ENCODE data around the gene GPR173. TPM values are rescaled to one million over a fixed set of nuclear protein-coding genes. Genes with fewer than 3 reads are reported as not detected.
A peak's percentile ranks its signal among the peaks of the same experiment; 100 is the strongest.

The GPR173 gene
- total and polyA plus RNA-seq, 9 of the 15 experiments (the other 6 are each of a cell fraction or from before 2014, with no cell fraction given): 0.01 TPM; not detected in 8

DNA sequence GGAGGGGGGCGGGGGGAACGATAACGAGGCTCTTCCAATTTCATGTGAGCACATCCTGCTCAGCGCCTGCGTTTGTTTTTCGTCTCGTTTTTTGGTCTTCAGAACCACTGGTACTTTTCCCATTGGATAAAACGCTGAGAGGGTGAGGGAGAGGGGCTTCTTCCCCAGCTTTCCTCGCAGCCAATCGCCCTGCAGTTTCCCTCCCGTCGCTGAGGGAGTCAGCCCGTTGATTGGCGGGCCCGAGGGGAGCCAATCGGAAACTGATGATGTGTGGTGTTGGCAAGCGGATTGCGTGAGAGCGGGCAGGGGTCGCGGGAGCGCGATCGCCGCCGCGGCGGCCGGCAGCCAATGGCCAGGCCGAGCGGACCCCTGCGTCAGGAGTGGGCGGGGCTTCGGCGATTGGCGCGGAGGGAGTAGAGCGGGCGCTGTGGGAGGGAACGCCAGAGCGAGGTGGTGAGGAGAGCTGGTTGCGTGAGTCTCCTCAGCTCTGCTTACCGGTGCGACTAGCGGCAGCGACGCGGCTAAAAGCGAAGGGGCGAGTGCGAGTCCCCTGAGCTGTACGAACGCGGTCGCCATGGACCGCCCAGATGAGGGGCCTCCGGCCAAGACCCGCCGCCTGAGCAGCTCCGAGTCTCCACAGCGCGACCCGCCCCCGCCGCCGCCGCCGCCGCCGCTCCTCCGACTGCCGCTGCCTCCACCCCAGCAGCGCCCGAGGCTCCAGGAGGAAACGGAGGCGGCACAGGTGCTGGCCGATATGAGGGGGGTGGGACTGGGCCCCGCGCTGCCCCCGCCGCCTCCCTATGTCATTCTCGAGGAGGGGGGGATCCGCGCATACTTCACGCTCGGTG, 33.6 kb downstream of the GPR173 start, which contains the start of gene TSPYL2:
TSS of gene TSPYL2 (plus strand) at position 443 of the 848 bp plus-strand sequence. CDS start at position 575, 132 bp downstream.
- H3K9me3 ChIP-seq (replicated peaks; ENCODE audit: control insufficient read depth, insufficient read depth, low read depth, low read length): no peaks in the 10 kb centered on the region
- ChIA-PET POLR2A (interaction anchor here (0.6 to 1.0 kb wide), 7 partner anchors 12 to 340 kb away, joined by 3 read pairs; partner anchors contain the start of genes KANTR, RIBC1 and SMC1A), CTCF (ENCODE audit: low intra/inter-chr PET ratio) (no interaction called here)
- peak within 1 kb of the TSS; percentile 46 to 92; a peak in 3 of 4 replicates for H3K9ac ChIP-seq (ENCODE audit: insufficient read depth in 1 of 2, low read depth in 2 of 2, low read length in 2 of 2)
- BruUV-seq (replicated peaks): no TSS peak
- H3K36me3 ChIP-seq (ENCODE audit: control insufficient read depth, insufficient read depth, low read length): peaks cover 18% of the 10 kb centered on the region; the same call in 2 of the 3 replicates
- 0 out of 2 replicates have a peak, but pooled peaks cover 3% of the 10 kb centered on the region for H4K20me1 ChIP-seq (replicated peaks; ENCODE audit: control insufficient read depth, insufficient read depth, low read length)
- in situ Hi-C loops (cut with MboI) (no loop called here), intact Hi-C loops (cut with micrococcal nuclease) (no loop called here)
- ATAC-seq (peak; percentile 97), FAIRE-seq (peak; percentile 89), DNase-seq (ENCODE audit: extremely low read depth in 1 of 4, low spot score in 3 of 4) (peak; percentile 78 to 92 (median 84))
- peak within 1 kb of the TSS; percentile 70; the same call in 1 of the 2 replicates for H2AFZ ChIP-seq (ENCODE audit: low read depth, low read length)
- H3K4me1 ChIP-seq (replicated peaks in 1 of 2; ENCODE audit: control insufficient read depth in 2 of 2, insufficient read depth in 2 of 2, low read length in 2 of 2): peaks cover 0 to 16% of the 10 kb centered on the region in 2 experiments; a peak in 3 of 5 replicates
- H3K9me1 ChIP-seq (ENCODE audit: control insufficient read depth, insufficient read depth, low read length): no peaks in the 10 kb centered on the region
- no peaks in the 10 kb centered on the region; a peak in 1 of 5 replicates for H3K27me3 ChIP-seq (ENCODE audit: control insufficient read depth in 2 of 2, insufficient read depth in 2 of 2, low read length in 2 of 2)
- H3K79me2 ChIP-seq (ENCODE audit: control insufficient read depth, insufficient read depth, low read length): peaks cover 10% of the 10 kb centered on the region
- H3K27ac ChIP-seq (ENCODE audit: extremely low read depth, low read depth, low read length): peak within 1 kb of the TSS; percentile 64
- 4% methylated on average over 27 of the region's 86 CpGs for WGBS (ENCODE audit: insufficient coverage, low coverage, missing lambda C conversion rate)
- peak within 1 kb of the TSS; percentile 57 for H3K4me3 ChIP-seq
- peak within 1 kb of the TSS; percentile 75 for H3K4me2 ChIP-seq (ENCODE audit: insufficient read depth, low read length)
- no peak for TF ChIP-seq ZNF239 (CRISPR knock-in tag; IDR thresholded peaks at IDR 0.05)
- TF ChIP-seq BHLHE40 (IDR thresholded peaks at IDR 0.05; ENCODE audit: low read length): peak; percentile 29; the same call in 1 of the 2 replicates
- TF ChIP-seq, protein P1, sequence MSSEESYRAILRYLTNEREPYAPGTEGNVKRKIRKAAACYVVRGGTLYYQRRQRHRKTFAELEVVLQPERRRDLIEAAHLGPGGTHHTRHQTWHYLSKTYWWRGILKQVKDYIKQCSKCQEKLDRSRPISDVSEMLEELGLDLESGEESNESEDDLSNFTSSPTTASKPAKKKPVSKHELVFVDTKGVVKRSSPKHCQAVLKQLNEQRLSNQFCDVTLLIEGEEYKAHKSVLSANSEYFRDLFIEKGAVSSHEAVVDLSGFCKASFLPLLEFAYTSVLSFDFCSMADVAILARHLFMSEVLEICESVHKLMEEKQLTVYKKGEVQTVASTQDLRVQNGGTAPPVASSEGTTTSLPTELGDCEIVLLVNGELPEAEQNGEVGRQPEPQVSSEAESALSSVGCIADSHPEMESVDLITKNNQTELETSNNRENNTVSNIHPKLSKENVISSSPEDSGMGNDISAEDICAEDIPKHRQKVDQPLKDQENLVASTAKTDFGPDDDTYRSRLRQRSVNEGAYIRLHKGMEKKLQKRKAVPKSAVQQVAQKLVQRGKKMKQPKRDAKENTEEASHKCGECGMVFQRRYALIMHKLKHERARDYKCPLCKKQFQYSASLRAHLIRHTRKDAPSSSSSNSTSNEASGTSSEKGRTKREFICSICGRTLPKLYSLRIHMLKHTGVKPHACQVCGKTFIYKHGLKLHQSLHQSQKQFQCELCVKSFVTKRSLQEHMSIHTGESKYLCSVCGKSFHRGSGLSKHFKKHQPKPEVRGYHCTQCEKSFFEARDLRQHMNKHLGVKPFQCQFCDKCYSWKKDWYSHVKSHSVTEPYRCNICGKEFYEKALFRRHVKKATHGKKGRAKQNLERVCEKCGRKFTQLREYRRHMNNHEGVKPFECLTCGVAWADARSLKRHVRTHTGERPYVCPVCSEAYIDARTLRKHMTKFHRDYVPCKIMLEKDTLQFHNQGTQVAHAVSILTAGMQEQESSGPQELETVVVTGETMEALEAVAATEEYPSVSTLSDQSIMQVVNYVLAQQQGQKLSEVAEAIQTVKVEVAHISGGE (CRISPR knock-in tag; IDR thresholded peaks at IDR 0.05): no peak
- TF ChIP-seq, protein P2, sequence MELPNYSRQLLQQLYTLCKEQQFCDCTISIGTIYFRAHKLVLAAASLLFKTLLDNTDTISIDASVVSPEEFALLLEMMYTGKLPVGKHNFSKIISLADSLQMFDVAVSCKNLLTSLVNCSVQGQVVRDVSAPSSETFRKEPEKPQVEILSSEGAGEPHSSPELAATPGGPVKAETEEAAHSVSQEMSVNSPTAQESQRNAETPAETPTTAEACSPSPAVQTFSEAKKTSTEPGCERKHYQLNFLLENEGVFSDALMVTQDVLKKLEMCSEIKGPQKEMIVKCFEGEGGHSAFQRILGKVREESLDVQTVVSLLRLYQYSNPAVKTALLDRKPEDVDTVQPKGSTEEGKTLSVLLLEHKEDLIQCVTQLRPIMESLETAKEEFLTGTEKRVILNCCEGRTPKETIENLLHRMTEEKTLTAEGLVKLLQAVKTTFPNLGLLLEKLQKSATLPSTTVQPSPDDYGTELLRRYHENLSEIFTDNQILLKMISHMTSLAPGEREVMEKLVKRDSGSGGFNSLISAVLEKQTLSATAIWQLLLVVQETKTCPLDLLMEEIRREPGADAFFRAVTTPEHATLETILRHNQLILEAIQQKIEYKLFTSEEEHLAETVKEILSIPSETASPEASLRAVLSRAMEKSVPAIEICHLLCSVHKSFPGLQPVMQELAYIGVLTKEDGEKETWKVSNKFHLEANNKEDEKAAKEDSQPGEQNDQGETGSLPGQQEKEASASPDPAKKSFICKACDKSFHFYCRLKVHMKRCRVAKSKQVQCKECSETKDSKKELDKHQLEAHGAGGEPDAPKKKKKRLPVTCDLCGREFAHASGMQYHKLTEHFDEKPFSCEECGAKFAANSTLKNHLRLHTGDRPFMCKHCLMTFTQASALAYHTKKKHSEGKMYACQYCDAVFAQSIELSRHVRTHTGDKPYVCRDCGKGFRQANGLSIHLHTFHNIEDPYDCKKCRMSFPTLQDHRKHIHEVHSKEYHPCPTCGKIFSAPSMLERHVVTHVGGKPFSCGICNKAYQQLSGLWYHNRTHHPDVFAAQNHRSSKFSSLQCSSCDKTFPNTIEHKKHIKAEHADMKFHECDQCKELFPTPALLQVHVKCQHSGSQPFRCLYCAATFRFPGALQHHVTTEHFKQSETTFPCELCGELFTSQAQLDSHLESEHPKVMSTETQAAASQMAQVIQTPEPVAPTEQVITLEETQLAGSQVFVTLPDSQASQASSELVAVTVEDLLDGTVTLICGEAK (IDR thresholded peaks at IDR 0.05): no peak
- TF ChIP-seq, protein P2 (CRISPR knock-in tag; IDR thresholded peaks at IDR 0.05): no peak
- peak; percentile 99 for TF ChIP-seq POLR2G (IDR thresholded peaks at IDR 0.05; ENCODE audit: low read depth, low read length)
- TF ChIP-seq SP1 (CRISPR knock-in tag; IDR thresholded peaks at IDR 0.05): peak; percentile 80

All from K562 (cell line).